ENCODE data around the gene EIF5AL1.
A peak's percentile ranks its signal among the peaks of the same experiment; 100 is the strongest.
"Not testable (repeated sequence)": the region's sequence is repeated elsewhere in the genome, so short reads cannot be mapped to it uniquely, and the experiment has no call there.

EIF5AL1 gene

GRCh38 chr10:79487296-79488194 is 24.8 kb upstream of the EIF5AL1 start:
- DNase-seq, result peak; percentile 42
- peak; percentile 60 for ATAC-seq

GRCh38 chr10:79488336-79488735 is 24.0 kb upstream of the EIF5AL1 start:
- DNase-seq (no peak), ATAC-seq (no peak)

- no peak for DNase-seq
- no peak for ATAC-seq
Measured at GRCh38 chr10:79488870-79489269, 23.5 kb upstream of the EIF5AL1 start.

- ATAC-seq, result no peak
- no peak for DNase-seq
Measured at GRCh38 chr10:79490400-79491142, 21.8 kb upstream of the EIF5AL1 start.

DNA sequence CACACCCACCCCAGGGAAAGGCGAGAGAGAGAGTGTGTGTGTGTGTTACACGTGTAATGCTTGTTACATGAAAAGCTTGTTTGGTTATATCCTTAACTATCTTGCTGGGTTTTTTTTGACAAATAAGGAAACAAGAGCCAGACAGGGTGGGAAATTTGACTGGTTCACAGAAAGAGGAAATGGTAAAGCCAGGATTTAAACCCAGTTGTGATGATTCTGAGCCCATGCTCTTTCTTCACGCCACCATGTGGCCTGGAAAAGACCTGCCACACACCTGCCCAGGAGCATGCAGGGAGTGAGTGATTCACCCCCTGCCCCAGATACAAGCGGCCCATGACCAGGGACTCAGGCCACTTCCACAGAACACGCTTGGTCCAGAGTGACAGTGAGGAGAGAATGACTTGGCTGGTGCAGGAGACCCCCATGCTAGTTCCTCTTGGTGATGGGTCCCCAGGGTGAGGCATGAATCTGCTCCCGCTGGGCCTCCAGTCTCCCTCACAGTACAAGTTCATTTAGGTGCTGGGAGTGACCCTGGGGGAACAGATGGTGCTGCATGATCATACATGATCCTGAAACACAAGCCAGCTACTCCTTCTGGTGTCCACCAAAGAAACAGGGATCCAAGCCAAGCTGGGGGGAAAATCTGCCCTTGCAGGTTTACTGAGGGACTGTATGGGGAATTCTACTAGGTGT is 21.0 kb upstream of the EIF5AL1 start:
- ATAC-seq, result no peak
- DNase-seq, result no peak

DNA sequence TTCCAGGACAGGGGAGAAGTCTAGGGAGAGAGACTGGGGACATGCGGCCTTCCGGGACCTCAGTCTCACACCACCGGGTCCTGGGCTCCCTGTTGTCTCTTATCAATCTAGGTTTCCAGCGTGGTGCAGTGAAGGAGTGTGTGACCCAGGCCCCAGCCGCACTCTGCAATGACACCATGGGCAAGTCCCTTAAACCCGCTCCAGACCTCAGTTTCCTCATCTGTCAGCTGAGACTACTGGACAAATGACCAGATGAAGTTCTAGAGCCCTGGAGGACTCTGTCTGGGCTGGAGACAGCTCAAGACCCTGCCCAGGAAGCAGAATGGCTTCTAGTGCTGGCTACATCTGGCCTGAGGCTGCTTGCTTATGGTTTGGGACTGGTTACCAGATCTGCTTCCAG is 20.1 kb upstream of the EIF5AL1 start:
- ATAC-seq, result no peak
- no peak for DNase-seq

GRCh38 chr10:79492839-79493238 is 19.5 kb upstream of the EIF5AL1 start:
- ATAC-seq (no peak), DNase-seq (no peak)

DNA sequence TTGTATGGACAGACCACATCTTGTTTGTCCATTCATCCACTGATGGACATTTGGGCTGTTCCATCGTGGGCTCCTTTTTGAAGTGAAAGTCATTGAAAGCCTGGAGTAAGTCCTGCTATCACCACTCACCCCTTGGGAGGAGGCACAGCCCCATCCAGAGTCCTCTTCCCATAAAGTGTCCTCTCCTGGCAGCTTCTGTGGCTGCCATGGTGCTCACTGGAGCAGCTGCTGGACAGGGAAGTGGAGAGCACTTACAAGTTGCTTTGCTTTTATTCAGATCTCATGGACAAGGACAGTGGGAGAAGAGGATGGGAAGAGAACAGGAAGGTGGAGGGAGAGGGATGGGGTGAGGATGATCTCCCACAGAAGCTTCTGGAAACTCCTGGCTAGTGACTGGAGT is 18.5 kb upstream of the EIF5AL1 start:
- ATAC-seq (no peak), DNase-seq (no peak)

- DNase-seq, result no peak
- no peak for ATAC-seq
Measured at GRCh38 chr10:79494871-79495705, 17.2 kb upstream of the EIF5AL1 start.

DNA sequence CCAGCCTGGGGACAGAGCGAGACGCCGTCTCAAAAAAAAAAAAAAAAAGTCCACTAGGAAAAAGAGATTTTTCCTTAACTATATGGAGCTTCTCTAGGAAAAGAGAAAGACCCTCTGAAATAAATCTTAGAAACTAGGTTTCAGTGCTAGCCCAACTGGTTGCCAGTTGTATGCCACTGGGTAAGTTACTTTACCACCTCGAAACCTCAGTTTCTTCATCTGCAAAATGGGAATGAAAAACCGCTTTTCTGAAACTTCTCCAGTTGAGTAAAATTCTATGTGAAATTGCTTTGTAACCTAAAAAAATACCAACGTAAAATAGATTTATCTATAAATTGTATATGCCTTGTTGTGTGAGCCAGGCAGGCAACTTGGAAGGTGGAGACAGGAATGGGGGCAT is 16.5 kb upstream of the EIF5AL1 start:
- DNase-seq, result no peak
- no peak for ATAC-seq

DNA sequence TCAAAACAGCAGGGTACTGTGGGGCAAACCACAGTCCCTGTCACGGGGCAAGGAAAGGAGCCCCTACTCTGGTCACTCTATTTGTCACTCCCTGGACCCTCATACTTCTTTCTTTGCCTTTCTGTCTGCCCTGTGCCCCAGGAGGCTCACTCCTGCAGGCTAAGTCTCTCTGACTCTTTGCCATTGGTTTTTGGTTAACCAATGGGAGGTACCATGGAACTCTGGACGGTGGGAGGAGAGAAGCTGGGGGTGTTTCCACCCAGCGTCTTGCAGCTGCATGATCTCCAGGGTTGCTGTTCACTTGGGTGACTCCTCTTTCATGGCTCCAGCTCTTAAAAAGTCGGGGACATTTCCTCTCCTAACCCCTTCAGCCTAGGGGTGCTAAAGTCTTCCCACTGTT is 15.4 kb upstream of the EIF5AL1 start:
- DNase-seq (no peak), ATAC-seq (no peak)

- DNase-seq (no peak), ATAC-seq (no peak)
Measured at GRCh38 chr10:79498291-79498829, 14.0 kb upstream of the EIF5AL1 start.

GRCh38 chr10:79502561-79503309 is 9.6 kb upstream of the EIF5AL1 start:
- DNase-seq, result no peak
- ATAC-seq, result no peak

- not testable (repeated sequence) for DNase-seq, ATAC-seq
Measured at GRCh38 chr10:79503787-79504186, 8.5 kb upstream of the EIF5AL1 start.

GRCh38 chr10:79504483-79504882 is 7.8 kb upstream of the EIF5AL1 start:
- not testable (repeated sequence) for ATAC-seq, DNase-seq

- ATAC-seq, DNase-seq: not testable (repeated sequence)
Measured at GRCh38 chr10:79505328-79505727, 7.0 kb upstream of the EIF5AL1 start.

- ATAC-seq (no peak), DNase-seq (no peak)
Measured at GRCh38 chr10:79505829-79506228, 6.5 kb upstream of the EIF5AL1 start.

GRCh38 chr10:79507440-79508167 is 4.7 kb upstream of the EIF5AL1 start:
- DNase-seq (no peak), ATAC-seq (no peak)

- not testable (repeated sequence) for DNase-seq, ATAC-seq
Measured at GRCh38 chr10:79508245-79508644, 4.1 kb upstream of the EIF5AL1 start.

Measured in stimulated activated naive CD8-positive, alpha-beta T cell treated with anti-CD3 and anti-CD28 coated beads, Interleukin-15, Interleukin-2, amounts not matched to agents 100 U/mL and 50 U/mL, for 24 hours (primary cell).